ENCODE results near the gene MUL1. TPM values are rescaled to one million over a fixed set of nuclear protein-coding genes. Genes with fewer than 3 reads are reported as not detected.

MUL1 gene, protein sequence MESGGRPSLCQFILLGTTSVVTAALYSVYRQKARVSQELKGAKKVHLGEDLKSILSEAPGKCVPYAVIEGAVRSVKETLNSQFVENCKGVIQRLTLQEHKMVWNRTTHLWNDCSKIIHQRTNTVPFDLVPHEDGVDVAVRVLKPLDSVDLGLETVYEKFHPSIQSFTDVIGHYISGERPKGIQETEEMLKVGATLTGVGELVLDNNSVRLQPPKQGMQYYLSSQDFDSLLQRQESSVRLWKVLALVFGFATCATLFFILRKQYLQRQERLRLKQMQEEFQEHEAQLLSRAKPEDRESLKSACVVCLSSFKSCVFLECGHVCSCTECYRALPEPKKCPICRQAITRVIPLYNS
- total RNA-seq (2021) (21.0 to 22.2 TPM (median 21.9 TPM) in 3 replicates), Bru-seq, nascent RNA (percentile 81 among the genes with signal in this experiment)
- long read RNA-seq, experiment 1, transcript MUL1-201 (4 exons, 2,438 nt), result major isoform, 144 of 160 reads
- long read RNA-seq, experiment 1, partial matches to known transcripts, result 9 of 160 reads
- long read RNA-seq, experiment 1, other reads (novel, unspliced or antisense), result 7 of 160 reads
- long read RNA-seq, experiment 2, transcript MUL1-201 (4 exons, 2,438 nt), result major isoform, 12 of 23 reads
- long read RNA-seq, experiment 2, partial matches to known transcripts, result 0 of 23 reads
- long read RNA-seq, experiment 2, other reads (novel, unspliced or antisense), result 11 of 23 reads
- long read RNA-seq, experiment 3, transcript MUL1-201 (4 exons, 2,438 nt), result major isoform, 74 of 82 reads
- long read RNA-seq, experiment 3, partial matches to known transcripts, result 0 of 82 reads
- long read RNA-seq, experiment 3, other reads (novel, unspliced or antisense), result 8 of 82 reads

DNA sequence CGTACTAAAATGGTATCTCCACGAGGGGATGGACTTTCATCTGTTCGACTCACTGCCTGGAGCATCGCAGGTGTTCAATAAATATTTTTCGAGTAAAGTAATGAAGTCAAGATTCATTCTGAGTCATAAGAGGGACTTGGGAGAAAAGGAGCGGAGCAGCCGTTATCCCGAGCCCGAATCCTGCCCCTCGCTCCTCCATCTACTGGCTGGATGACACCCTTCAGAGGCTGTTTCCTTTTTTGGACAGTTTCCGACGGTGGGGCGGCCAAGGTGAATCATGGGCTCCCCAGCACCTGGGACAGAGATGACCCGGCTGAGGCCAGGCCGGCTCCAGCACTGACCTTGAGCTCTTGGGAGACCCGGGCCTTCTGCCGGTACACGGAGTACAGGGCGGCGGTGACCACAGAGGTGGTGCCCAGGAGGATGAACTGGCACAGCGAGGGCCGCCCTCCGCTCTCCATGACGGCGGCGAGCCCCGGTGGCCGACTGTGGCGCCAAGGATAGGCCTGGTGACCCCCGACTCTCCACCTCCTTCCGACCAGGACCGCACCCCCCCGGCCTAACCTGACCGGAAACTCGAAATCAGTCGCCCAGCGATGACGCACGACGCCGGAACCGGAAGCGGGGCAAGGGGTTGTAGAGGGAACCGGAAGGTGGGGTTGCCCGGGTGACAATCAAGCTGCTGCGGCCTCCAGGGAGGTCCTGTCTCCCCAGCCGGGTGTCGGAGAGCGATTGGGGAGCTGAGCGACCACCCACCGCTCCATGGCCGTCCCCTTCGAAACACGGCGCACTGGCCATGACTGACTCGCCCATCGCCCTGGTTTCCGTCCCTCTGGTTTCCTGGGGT lies at the start of gene MUL1:
Gene MUL1, minus strand, starts transcription at position 588 of the 847 bp plus-strand sequence. Its CDS starts 127 bp downstream, at position 461.
- ChIA-PET POLR2A (interaction anchor here (0.6 kb wide), 1 partner anchor 23 kb away, joined by 3 read pairs; no protein-coding TSS in a partner anchor), CTCF (interaction anchor here (0.9 to 2.6 kb wide), 6 partner anchors 13 to 295 kb away, joined by 3 to 10 read pairs (median 5); partner anchors contain the start of gene DDOST)
- Mint-ChIP-seq H3K9me3 (no peaks in the 10 kb centered on the region), H3K27me3 (ENCODE audit: low read depth) (peaks cover 32% of the 10 kb centered on the region), H3K4me1 (peaks cover 4% of the 10 kb centered on the region; the same call in 1 of the 2 replicates), H3K27ac (peak within 1 kb of the TSS; percentile 92), H3K4me3 (peak within 1 kb of the TSS; percentile 92), H3K36me3 (no peaks in the 10 kb centered on the region; the same call in 1 of the 2 replicates)
- DNase-seq (ENCODE audit: low spot score), result peak; percentile 96
- ATAC-seq, result peak; percentile 87
- TF ChIP-seq, protein P1, sequence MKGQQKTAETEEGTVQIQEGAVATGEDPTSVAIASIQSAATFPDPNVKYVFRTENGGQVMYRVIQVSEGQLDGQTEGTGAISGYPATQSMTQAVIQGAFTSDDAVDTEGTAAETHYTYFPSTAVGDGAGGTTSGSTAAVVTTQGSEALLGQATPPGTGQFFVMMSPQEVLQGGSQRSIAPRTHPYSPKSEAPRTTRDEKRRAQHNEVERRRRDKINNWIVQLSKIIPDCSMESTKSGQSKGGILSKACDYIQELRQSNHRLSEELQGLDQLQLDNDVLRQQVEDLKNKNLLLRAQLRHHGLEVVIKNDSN (CRISPR knock-in tag; IDR thresholded peaks at IDR 0.05), result no peak
- TF ChIP-seq ZNF219 (CRISPR knock-in tag; IDR thresholded peaks at IDR 0.05; ENCODE audit: borderline replicate concordance) (no peak), RORB (CRISPR knock-in tag; IDR thresholded peaks at IDR 0.05) (no peak), NR2C2 (CRISPR knock-in tag; IDR thresholded peaks at IDR 0.05) (peak; percentile 50; the same call in 1 of the 2 replicates), ZNF138 (CRISPR knock-in tag; conservative IDR thresholded peaks at IDR 0.05) (no peak), SP1 (CRISPR knock-in tag; conservative IDR thresholded peaks at IDR 0.05) (peak; percentile 43; the same call in 1 of the 2 replicates), NR1H2 (CRISPR knock-in tag; IDR thresholded peaks at IDR 0.05) (no peak), ZNF121 (CRISPR knock-in tag; IDR thresholded peaks at IDR 0.05) (no peak), NFATC4 (CRISPR knock-in tag; IDR thresholded peaks at IDR 0.05) (no peak), NR3C1 (CRISPR knock-in tag; conservative IDR thresholded peaks at IDR 0.05; ENCODE audit: low read depth) (0 out of 2 replicates have a peak, but pooled peaks have one; percentile 48), OVOL2 (CRISPR knock-in tag; IDR thresholded peaks at IDR 0.05; ENCODE audit: borderline replicate concordance) (no peak)
- TF ChIP-seq, protein P2, sequence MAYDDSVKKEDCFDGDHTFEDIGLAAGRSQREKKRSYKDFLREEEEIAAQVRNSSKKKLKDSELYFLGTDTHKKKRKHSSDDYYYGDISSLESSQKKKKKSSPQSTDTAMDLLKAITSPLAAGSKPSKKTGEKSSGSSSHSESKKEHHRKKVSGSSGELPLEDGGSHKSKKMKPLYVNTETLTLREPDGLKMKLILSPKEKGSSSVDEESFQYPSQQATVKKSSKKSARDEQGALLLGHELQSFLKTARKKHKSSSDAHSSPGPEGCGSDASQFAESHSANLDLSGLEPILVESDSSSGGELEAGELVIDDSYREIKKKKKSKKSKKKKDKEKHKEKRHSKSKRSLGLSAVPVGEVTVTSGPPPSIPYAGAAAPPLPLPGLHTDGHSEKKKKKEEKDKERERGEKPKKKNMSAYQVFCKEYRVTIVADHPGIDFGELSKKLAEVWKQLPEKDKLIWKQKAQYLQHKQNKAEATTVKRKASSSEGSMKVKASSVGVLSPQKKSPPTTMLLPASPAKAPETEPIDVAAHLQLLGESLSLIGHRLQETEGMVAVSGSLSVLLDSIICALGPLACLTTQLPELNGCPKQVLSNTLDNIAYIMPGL (CRISPR knock-in tag; IDR thresholded peaks at IDR 0.05), result peak; percentile 67; the same call in 1 of the 2 replicates
- TF ChIP-seq, protein P3, sequence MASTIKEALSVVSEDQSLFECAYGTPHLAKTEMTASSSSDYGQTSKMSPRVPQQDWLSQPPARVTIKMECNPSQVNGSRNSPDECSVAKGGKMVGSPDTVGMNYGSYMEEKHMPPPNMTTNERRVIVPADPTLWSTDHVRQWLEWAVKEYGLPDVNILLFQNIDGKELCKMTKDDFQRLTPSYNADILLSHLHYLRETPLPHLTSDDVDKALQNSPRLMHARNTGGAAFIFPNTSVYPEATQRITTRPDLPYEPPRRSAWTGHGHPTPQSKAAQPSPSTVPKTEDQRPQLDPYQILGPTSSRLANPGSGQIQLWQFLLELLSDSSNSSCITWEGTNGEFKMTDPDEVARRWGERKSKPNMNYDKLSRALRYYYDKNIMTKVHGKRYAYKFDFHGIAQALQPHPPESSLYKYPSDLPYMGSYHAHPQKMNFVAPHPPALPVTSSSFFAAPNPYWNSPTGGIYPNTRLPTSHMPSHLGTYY (CRISPR knock-in tag; IDR thresholded peaks at IDR 0.05), result no peak
- TF ChIP-seq, protein P4, sequence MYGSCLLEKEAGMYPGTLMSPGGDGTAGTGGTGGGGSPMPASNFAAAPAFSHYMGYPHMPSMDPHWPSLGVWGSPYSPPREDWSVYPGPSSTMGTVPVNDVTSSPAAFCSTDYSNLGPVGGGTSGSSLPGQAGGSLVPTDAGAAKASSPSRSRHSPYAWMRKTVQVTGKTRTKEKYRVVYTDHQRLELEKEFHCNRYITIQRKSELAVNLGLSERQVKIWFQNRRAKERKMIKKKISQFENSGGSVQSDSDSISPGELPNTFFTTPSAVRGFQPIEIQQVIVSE (CRISPR knock-in tag; IDR thresholded peaks at IDR 0.05; ENCODE audit: borderline replicate concordance), result no peak
- TF ChIP-seq, protein P5, sequence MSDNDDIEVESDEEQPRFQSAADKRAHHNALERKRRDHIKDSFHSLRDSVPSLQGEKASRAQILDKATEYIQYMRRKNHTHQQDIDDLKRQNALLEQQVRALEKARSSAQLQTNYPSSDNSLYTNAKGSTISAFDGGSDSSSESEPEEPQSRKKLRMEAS (CRISPR knock-in tag; IDR thresholded peaks at IDR 0.05), result no peak
- TF ChIP-seq, protein P6, sequence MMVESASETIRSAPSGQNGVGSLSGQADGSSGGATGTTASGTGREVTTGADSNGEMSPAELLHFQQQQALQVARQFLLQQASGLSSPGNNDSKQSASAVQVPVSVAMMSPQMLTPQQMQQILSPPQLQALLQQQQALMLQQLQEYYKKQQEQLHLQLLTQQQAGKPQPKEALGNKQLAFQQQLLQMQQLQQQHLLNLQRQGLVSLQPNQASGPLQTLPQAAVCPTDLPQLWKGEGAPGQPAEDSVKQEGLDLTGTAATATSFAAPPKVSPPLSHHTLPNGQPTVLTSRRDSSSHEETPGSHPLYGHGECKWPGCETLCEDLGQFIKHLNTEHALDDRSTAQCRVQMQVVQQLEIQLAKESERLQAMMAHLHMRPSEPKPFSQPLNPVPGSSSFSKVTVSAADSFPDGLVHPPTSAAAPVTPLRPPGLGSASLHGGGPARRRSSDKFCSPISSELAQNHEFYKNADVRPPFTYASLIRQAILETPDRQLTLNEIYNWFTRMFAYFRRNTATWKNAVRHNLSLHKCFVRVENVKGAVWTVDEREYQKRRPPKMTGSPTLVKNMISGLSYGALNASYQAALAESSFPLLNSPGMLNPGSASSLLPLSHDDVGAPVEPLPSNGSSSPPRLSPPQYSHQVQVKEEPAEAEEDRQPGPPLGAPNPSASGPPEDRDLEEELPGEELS (CRISPR knock-in tag; IDR thresholded peaks at IDR 0.05), result peak; percentile 63; the same call in 1 of the 2 replicates
- TF ChIP-seq, protein P7, sequence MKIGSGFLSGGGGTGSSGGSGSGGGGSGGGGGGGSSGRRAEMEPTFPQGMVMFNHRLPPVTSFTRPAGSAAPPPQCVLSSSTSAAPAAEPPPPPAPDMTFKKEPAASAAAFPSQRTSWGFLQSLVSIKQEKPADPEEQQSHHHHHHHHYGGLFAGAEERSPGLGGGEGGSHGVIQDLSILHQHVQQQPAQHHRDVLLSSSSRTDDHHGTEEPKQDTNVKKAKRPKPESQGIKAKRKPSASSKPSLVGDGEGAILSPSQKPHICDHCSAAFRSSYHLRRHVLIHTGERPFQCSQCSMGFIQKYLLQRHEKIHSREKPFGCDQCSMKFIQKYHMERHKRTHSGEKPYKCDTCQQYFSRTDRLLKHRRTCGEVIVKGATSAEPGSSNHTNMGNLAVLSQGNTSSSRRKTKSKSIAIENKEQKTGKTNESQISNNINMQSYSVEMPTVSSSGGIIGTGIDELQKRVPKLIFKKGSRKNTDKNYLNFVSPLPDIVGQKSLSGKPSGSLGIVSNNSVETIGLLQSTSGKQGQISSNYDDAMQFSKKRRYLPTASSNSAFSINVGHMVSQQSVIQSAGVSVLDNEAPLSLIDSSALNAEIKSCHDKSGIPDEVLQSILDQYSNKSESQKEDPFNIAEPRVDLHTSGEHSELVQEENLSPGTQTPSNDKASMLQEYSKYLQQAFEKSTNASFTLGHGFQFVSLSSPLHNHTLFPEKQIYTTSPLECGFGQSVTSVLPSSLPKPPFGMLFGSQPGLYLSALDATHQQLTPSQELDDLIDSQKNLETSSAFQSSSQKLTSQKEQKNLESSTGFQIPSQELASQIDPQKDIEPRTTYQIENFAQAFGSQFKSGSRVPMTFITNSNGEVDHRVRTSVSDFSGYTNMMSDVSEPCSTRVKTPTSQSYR (CRISPR knock-in tag; IDR thresholded peaks at IDR 0.05), result no peak
- TF ChIP-seq, protein P8, sequence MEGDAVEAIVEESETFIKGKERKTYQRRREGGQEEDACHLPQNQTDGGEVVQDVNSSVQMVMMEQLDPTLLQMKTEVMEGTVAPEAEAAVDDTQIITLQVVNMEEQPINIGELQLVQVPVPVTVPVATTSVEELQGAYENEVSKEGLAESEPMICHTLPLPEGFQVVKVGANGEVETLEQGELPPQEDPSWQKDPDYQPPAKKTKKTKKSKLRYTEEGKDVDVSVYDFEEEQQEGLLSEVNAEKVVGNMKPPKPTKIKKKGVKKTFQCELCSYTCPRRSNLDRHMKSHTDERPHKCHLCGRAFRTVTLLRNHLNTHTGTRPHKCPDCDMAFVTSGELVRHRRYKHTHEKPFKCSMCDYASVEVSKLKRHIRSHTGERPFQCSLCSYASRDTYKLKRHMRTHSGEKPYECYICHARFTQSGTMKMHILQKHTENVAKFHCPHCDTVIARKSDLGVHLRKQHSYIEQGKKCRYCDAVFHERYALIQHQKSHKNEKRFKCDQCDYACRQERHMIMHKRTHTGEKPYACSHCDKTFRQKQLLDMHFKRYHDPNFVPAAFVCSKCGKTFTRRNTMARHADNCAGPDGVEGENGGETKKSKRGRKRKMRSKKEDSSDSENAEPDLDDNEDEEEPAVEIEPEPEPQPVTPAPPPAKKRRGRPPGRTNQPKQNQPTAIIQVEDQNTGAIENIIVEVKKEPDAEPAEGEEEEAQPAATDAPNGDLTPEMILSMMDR (IDR thresholded peaks at IDR 0.05), result no peak
- TF ChIP-seq, protein P9, sequence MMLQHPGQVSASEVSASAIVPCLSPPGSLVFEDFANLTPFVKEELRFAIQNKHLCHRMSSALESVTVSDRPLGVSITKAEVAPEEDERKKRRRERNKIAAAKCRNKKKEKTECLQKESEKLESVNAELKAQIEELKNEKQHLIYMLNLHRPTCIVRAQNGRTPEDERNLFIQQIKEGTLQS (CRISPR knock-in tag; conservative IDR thresholded peaks at IDR 0.05), result no peak

Data from WTC11 (cell line).